GM21390 (cell line): ENCODE data around the gene SLC35G2.
A peak's percentile ranks its signal among the peaks of the same experiment; 100 is the strongest.
"Not testable (repeated sequence)": the region's sequence is repeated elsewhere in the genome, so short reads cannot be mapped to it uniquely, and the experiment has no call there.

ENCODE experiments used
- ATAC-seq: cut with Tn5 transposase; IDR thresholded peaks from one replicate; pipeline ENCODE4 v1.9.1; 2021; ENCODE audit not compliant: unreplicated experiment

The SLC35G2 gene

DNA sequence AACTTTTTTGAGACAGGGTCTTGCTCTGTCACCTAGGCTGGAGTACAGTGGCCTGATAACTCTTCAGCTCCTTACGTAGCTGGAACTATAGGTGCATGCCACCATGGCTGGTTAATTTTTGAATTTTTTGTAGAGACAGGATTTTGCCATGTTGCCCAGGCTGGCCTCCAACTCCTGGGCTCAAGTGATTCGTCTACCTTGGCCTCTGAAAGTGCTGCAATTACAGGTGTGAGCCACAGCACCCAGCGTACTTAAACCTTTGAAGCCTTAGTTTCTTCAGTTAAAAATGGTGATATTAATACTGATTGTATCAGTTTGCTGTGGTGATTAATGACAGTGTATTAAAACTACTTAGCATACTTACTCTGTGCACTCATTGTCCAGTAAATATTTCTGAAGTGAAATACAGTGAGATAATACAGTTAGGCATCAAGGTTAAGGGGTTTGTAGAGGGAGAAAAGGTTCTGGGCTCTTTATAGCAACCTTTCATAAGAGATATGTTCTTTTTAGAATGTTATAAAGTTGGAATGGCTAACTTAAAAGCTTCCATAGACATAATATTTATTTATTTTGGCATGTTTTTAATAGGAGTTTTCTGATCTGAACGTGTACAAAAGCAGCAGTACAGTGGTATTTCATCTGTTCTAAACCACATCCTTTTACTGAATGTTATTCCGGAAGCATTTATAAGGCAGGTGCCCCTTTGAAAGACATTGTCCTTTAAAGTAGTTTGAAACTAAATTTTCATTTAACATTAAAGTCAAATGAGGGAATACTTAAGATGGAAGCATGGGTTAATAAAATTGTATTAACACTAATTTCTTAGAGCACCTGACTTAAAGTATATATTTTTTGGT lies 66.7 kb downstream of the SLC35G2 start:
- peak; percentile 53 for ATAC-seq

DNA sequence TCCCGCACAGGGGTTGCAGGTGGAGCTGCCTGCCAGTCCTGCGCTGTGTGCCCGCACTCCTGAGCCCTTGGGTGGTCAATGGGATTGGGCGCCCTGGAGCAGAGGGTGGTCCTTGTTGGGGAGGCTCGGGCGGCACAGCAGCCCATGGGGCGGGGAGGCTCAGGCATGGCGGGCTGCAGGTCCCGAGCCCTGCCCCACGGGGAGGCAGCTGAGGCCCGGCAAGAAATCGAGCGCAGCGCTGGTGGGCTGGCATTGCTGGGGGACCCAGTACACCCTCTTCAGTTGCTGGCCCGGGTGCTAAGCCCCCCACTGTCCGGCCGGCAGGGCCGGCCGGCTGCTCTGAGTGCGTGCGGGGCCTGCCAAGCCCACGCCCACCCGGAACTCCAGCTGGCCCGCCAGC lies 71.0 kb downstream of the SLC35G2 start:
- no peak for ATAC-seq

DNA sequence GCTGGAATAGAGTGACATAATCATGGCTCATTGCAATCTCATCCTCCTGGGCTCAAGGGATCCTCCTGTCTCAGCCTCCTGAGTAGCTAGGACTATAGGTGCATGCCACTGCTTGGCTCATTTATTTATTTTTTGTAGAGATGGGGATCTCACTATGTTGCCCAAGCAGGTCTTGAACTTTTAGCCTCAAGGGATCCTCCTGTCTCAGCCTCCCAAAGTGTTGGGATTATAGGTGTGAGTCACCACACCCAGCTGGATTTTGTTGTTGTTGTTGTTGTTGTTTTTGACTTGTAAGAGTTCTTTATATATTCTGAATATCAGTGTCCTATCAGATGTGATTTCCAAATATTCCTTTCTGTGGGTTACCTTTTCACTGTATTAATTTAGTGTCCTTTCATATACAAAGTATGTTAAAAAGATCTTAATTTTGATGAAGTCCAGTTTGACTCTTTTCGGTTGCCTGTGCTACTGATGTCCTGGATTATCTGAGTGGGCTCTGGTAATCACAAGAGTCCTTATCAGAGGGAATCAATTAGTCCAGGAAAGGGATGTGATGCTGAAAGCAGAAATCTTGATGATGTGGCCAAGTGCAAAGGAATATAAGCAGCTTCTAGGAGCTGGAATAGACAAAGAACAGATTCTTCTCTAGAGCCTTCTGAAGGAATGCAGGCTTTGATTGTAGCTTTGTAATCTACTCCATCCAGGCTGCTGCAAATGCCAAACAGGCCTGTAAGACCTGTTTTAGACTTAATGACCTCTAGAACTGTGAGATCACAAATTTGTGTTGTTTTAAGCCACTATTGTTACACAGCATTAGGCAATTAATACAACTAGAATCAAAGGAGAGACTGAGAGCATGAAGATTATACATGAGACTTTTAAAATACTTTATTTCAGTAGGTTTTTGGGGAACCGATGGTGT lies 73.3 kb downstream of the SLC35G2 start:
- no peak for ATAC-seq

DNA sequence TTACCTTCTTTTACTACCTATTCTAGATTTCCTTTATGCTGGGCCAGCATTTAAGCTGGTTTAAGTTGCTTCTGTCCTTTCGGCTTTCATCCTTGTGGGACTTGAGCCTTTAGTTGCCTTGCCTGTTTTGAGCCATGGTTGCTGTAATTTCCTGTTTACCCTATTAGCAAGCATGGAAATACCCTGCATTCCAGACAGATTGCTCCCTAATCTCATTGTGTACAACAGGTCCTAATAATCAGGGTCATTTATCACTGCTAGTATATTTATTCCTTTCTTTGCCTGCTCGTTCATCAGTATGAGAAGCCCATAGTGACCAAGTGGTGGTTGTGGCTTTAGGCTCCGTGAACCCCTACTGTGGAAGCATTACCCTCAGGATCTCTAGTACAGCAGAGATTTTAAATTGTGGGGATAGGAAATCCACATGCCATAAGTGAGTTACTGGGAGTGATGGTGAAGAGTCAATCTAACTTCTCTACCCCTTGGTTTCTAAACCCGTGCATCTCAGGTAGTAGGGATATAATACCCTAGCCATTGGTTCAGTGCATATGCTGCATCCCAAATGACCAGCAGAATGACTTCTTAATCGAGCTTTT lies 75.0 kb downstream of the SLC35G2 start:
- no peak for ATAC-seq

DNA sequence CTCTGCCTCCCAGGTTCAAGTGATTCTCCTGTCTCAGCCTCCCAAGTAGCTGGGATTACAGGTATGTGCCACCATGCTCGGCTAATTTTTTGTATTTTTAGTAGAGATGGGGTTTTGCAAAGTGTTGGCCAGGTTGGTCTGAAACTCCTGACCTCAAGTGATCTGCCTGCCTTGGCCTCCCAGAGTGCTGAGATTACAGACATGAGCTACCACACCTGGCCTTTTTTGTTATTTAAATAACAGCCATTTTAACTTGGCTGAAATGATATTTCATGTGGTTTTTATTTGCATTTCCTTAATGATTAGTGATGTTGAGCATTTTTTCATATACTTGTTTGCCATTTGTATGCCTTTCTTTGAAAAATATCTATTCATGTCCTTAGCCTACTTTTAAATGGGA lies 78.2 kb downstream of the SLC35G2 start:
- not testable (repeated sequence) for ATAC-seq

DNA sequence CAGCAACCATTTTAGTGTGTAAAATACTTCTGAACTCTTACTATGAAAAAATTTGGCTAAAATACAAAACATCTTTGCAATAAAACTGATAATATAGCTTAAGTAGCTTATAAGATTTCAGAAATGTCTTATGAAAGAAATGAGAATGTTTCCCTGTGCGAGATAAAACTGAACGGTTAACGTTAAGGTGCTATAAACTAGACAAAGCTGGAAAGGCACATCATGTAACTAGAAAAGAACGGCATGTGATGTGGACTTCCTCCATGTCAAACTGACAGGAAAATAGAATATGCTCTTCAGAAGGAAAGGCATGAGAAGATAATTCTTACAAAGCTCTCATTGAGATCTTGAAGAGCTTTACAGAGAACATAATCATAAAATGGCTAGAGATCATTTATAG lies 79.6 kb downstream of the SLC35G2 start:
- no peak for ATAC-seq

DNA sequence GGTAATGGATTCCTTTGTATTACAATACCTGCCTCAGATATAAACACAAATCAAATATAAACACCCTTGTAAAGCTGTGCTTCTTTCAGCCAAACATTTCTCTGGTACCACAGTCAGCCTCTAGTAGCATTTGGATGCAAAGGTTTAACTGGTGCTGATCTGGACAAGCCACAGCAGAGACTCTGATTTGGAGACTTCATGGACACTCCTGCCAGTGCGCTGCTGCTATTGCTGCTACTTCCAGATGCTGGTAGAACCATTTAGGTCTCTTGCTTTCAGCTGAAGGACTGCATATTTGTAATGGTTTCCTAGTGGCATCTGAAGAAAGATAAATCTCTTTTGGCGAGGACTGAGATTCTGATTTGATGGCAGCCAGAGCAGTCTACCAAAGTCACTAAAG lies 80.0 kb downstream of the SLC35G2 start:
- ATAC-seq = no peak

DNA sequence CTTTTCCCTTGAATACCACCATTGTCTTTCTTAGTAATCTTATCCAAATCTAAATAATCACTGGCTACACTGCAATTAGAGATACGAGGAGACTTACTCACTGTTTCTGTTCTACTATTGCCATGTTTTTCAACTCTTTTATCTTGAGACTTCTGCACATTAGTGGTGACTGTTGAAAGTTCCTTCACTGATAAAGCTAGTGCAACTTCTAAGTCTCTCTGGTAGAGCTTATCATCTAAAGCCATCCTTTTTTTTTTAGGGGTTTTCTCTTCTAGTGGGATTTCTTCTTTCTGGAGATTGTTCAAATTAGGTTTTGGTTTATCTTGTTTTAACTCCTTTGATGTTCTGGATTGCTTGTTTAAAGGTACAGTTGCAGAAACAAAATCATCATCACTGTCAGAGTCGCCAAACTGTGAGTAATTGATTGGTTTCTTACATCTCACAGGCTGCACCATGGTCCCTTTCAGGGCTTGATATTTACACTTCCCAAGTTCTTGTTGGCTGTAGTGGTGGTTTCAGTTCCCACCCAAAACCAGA lies 80.8 kb downstream of the SLC35G2 start:
- no peak for ATAC-seq

DNA sequence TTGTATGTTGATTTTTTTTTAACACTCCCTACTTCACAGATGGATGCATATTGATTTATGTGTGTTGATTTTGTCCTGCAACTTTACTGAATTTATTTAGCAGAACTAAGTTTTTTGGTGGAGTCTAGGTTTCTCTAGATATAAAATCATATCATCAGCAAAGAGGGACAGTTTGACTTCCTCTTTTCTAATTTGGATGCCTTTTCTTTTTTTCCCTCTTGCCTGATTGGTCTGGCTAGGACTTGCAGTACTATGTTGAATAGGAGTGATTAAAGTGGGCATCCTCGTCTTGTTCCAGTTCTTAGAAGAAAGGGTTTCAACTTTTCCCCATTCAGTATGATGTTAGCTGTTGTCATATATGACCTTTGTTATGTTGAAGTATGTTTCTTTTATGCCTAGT lies 81.8 kb downstream of the SLC35G2 start:
- ATAC-seq = not testable (repeated sequence)

DNA sequence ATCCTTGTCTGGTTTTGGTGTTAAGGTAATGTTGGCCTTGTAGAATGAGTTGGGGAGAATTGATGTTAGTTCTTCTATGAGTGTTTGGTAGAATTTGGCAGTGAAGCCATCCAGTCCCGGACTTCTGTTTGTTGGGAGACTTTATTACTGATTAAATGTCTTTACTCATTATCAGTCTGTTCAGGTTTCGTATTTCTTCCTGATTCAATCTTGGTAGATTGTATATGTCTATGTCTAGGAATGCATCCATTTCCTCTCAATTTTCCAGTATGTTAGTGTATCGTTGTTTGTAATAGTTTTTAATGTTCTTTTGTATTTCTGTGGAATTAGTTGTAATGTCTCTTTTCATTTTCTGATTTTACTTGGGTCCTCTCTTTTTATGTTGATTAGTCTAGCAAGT lies 82.5 kb downstream of the SLC35G2 start:
- ATAC-seq = no peak

DNA sequence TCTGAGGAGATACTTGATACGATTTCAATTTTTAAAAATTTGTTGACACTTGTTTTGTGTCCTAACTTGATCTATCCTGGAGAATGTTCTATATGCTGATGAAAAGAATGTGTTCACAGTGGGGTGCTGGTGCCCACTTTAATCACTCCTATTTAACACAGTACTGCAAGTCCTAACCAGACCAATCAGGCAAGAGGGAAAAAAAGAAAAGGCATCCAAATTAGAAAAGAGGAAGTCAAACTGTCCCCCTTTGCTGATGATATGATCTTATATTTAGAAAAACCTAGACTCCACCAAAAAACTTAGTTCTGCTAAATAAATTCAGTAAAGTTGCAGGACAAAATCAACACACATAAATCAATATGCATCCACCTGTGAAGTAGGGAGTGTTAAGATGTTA lies 83.6 kb downstream of the SLC35G2 start:
- not testable (repeated sequence) for ATAC-seq

DNA sequence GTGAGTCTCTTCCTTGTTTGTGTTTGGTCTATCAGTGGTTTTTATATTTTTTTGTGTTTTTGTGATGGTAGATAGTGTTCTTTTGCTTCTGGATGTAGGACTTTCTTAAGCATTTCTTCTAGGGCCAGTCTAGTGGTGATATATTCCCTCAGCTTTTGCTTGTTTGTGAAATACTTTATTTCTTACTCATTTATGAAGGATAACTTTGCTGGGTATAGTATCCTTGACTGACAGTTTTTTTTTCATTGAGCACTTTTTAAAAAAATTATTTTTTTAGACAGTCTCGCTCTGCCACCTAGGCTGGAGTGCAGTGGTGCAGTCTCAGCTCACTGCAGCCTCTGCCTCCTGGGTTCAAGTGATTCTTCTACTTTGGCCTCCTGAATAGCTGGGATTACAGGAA lies 85.0 kb downstream of the SLC35G2 start:
- no peak for ATAC-seq

DNA sequence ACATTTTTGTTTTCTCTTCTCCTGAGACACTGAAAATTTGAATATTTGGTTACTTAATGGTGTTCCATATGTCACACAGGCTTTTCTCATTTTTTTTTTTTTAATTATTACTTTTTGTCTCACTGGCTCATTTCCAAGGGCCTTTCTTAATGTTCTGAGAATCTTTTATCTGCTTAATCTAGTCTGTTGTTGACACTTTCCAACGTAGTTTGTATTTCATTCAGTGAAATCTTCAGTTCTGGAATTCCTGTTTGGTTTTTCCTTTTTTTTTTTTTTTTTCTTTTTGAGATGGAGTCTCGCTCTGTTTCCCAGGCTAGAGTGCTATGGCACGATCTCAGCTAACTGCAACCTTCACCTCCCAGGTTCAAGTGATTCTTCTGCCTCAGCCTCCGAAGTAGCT lies 85.8 kb downstream of the SLC35G2 start:
- ATAC-seq = no peak
